GM23248 (cell line): ENCODE data around the gene GABRR2.

Experiments
- EZH2 ChIP-seq: fragments of 200-600 bp; sonication (generic); IDR thresholded peaks from 2 replicates; pipeline ENCODE4 v1.6.1; 2018; ENCODE audit warnings: antibody characterized with exemption, mild to moderate bottlenecking; ENCODE audit not compliant: insufficient read depth, poor library complexity, severe bottlenecking
- EZH2phosphoT487 ChIP-seq: fragments of 200-600 bp; sonication (generic); IDR thresholded peaks from 2 replicates; pipeline ENCODE4 v1.6.1; 2018; ENCODE audit warnings: antibody characterized with exemption, moderate library complexity, mild to moderate bottlenecking, low read depth; ENCODE audit not compliant: insufficient read depth

GRCh38 chr6:89221971-89222711, 93.0 kb downstream of the GABRR2 start:
- TF ChIP-seq EZH2, result no peak
- no peak for TF ChIP-seq EZH2phosphoT487
